Measurements from ENCODE around the gene SPDEF.

GRCh38 chr6:34554291-34555006, 1.7 kb downstream of the SPDEF start:
- TF ChIP-seq CTCF (conservative IDR thresholded peaks at IDR 0.05) = no peak
- TF ChIP-seq EZH2 (IDR thresholded peaks at IDR 0.05; ENCODE audit: low read depth) = no peak
